ENCODE results near the gene PRPF19. TPM values are rescaled to one million over a fixed set of nuclear protein-coding genes. Genes with fewer than 3 reads are reported as not detected.

The PRPF19 gene
- total and polyA plus RNA-seq, 2 experiments from 2014 or later = 19.1 to 58.9 TPM

GRCh38 chr11:60872961-60873524 is 33.3 kb downstream of the PRPF19 start:
- in situ Hi-C loops (cut with MboI) = no loop called here
- H3K4me2 ChIP-seq (ENCODE audit: unreplicated experiment) = peak overlapping the region; percentile 10
- H3K27ac ChIP-seq = peak overlapping the region; percentile 31
- H3K27me3 ChIP-seq (replicated peaks; ENCODE audit: insufficient read depth) = no peaks in the 10 kb centered on the region
- no peak overlapping the region for H3K9ac ChIP-seq
- 0 out of 2 replicates have a peak overlapping the region, but pooled peaks have one; percentile 28 for H3K4me3 ChIP-seq
- H3K4me1 ChIP-seq (ENCODE audit: insufficient read depth) = peaks cover 22% of the 10 kb centered on the region
- TF ChIP-seq EZH2phosphoT487 (IDR thresholded peaks at IDR 0.05; ENCODE audit: insufficient read depth, low read depth) (no peak), EZH2 (IDR thresholded peaks at IDR 0.05; ENCODE audit: insufficient read depth, poor library complexity, severe bottlenecking) (no peak)
- H3F3A ChIP-seq (ENCODE audit: insufficient read depth) = no peaks in the 10 kb centered on the region
- peak overlapping the region; percentile 67 for H2AFZ ChIP-seq
- no peaks in the 10 kb centered on the region for H3K9me3 ChIP-seq (ENCODE audit: low read depth)
- 19 to 22% methylated on average over 16 of the region's 16 CpGs for whole genome bisulfite sequencing, 2 experiments (ENCODE audit: low coverage in 1 of 2, low lambda C conversion rate in 2 of 2, missing lambda C conversion rate in 2 of 2)
- no peaks in the 10 kb centered on the region for H3K79me2 ChIP-seq (ENCODE audit: insufficient read depth)
- H3K9me2 ChIP-seq (ENCODE audit: insufficient read depth) = no peaks in the 10 kb centered on the region
- H4K20me1 ChIP-seq (ENCODE audit: insufficient read depth) = no peaks in the 10 kb centered on the region
- DNase-seq = peak; percentile 91
- H3K36me3 ChIP-seq (ENCODE audit: low read depth) = no peaks in the 10 kb centered on the region

- peak; percentile 77 for DNase-seq
- no peaks in the 10 kb centered on the region for H3K27me3 ChIP-seq (replicated peaks; ENCODE audit: insufficient read depth)
- H3K79me2 ChIP-seq (ENCODE audit: insufficient read depth) = no peaks in the 10 kb centered on the region
- H3F3A ChIP-seq (ENCODE audit: insufficient read depth) = no peaks in the 10 kb centered on the region
- H3K4me2 ChIP-seq (ENCODE audit: unreplicated experiment) = peak overlapping the region; percentile 24
- in situ Hi-C loops (cut with MboI) = no loop called here
- H3K4me3 ChIP-seq = no peak overlapping the region
- no peaks in the 10 kb centered on the region for H4K20me1 ChIP-seq (ENCODE audit: insufficient read depth)
- no peaks in the 10 kb centered on the region for H3K9me3 ChIP-seq (ENCODE audit: low read depth)
- TF ChIP-seq EZH2phosphoT487 (IDR thresholded peaks at IDR 0.05; ENCODE audit: insufficient read depth, low read depth) (no peak), EZH2 (IDR thresholded peaks at IDR 0.05; ENCODE audit: insufficient read depth, poor library complexity, severe bottlenecking) (no peak)
- WGBS, 2 experiments (ENCODE audit: low coverage in 1 of 2, low lambda C conversion rate in 2 of 2, missing lambda C conversion rate in 2 of 2) = 94% methylated on average over 6 of the region's 6 CpGs
- peak overlapping the region; percentile 31 for H3K27ac ChIP-seq
- no peak overlapping the region for H2AFZ ChIP-seq
- no peaks in the 10 kb centered on the region for H3K36me3 ChIP-seq (ENCODE audit: low read depth)
- H3K9me2 ChIP-seq (ENCODE audit: insufficient read depth) = no peaks in the 10 kb centered on the region
- no peak overlapping the region for H3K9ac ChIP-seq
- peaks cover 22% of the 10 kb centered on the region for H3K4me1 ChIP-seq (ENCODE audit: insufficient read depth)
Observed at GRCh38 chr11:60872124-60872960, 34.0 kb downstream of the PRPF19 start.

DNA sequence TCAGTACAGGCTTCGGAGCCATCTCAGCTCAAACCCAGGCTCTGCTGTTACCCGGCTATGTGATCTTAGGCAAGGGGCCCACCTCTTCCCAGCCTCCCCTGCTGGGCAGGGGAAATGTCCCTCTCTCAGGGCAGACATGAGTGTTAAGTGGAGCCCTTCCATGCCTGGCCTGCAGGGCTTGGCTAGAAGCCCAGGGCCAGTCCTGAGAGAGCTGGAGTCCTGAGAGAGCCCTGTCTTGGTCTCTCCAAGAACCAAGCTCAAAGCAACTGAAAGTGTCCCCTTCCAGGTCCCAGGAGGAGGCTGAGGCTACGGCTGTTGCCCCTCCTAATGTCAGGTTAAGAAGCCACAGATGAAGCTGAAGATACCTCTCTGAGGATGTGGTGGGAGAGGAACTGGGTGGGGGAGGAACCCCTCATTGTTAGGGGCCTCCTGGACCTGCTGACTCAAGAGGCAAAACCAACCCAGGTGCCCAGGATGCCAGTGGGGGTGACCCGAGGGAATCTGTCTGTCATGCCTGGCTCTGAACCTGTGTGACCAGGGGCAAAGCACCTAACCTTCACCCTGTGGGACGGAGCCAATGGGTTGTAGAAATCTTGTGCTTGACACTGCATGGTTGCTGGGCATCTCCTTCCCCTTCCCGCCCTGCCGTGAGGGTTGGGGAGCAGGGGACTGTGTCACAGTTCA is 34.9 kb downstream of the PRPF19 start:
- H4K20me1 ChIP-seq (ENCODE audit: insufficient read depth) = no peaks in the 10 kb centered on the region
- no peak overlapping the region for H3K9ac ChIP-seq
- no peaks in the 10 kb centered on the region for H3K79me2 ChIP-seq (ENCODE audit: insufficient read depth)
- peaks cover 22% of the 10 kb centered on the region for H3K4me1 ChIP-seq (ENCODE audit: insufficient read depth)
- H2AFZ ChIP-seq = no peak overlapping the region
- H3K36me3 ChIP-seq (ENCODE audit: low read depth) = no peaks in the 10 kb centered on the region
- H3K27me3 ChIP-seq (replicated peaks; ENCODE audit: insufficient read depth) = no peaks in the 10 kb centered on the region
- no peaks in the 10 kb centered on the region for H3F3A ChIP-seq (ENCODE audit: insufficient read depth)
- no peaks in the 10 kb centered on the region for H3K9me2 ChIP-seq (ENCODE audit: insufficient read depth)
- no peak overlapping the region for H3K4me3 ChIP-seq
- TF ChIP-seq EZH2phosphoT487 (IDR thresholded peaks at IDR 0.05; ENCODE audit: insufficient read depth, low read depth) = no peak
- no peak for TF ChIP-seq EZH2 (IDR thresholded peaks at IDR 0.05; ENCODE audit: insufficient read depth, poor library complexity, severe bottlenecking)
- no peak overlapping the region for H3K27ac ChIP-seq
- peak; percentile 56 for DNase-seq
- WGBS, 2 experiments (ENCODE audit: low coverage in 1 of 2, low lambda C conversion rate in 2 of 2, missing lambda C conversion rate in 2 of 2) = 73 to 76% methylated on average over 7 of the region's 7 CpGs
- no peaks in the 10 kb centered on the region for H3K9me3 ChIP-seq (ENCODE audit: low read depth)
- no peak overlapping the region for H3K4me2 ChIP-seq (ENCODE audit: unreplicated experiment)
- in situ Hi-C loops (cut with MboI) = no loop called here

- TF ChIP-seq EZH2 (IDR thresholded peaks at IDR 0.05; ENCODE audit: insufficient read depth, poor library complexity, severe bottlenecking) = no peak
- no peak for TF ChIP-seq EZH2phosphoT487 (IDR thresholded peaks at IDR 0.05; ENCODE audit: insufficient read depth, low read depth)
- H3K36me3 ChIP-seq (ENCODE audit: low read depth) = no peaks in the 10 kb centered on the region
- no peak overlapping the region for H3K4me3 ChIP-seq
- no peak overlapping the region for H3K9ac ChIP-seq
- WGBS, 2 experiments (ENCODE audit: low coverage in 1 of 2, low lambda C conversion rate in 2 of 2, missing lambda C conversion rate in 2 of 2) = 86 to 91% methylated on average over 13 of the region's 13 CpGs
- DNase-seq = no peak
- no peaks in the 10 kb centered on the region for H4K20me1 ChIP-seq (ENCODE audit: insufficient read depth)
- H3K4me2 ChIP-seq (ENCODE audit: unreplicated experiment) = no peak overlapping the region
- no peaks in the 10 kb centered on the region for H3K9me2 ChIP-seq (ENCODE audit: insufficient read depth)
- H3K27me3 ChIP-seq (replicated peaks; ENCODE audit: insufficient read depth) = no peaks in the 10 kb centered on the region
- H3K79me2 ChIP-seq (ENCODE audit: insufficient read depth) = no peaks in the 10 kb centered on the region
- H3F3A ChIP-seq (ENCODE audit: insufficient read depth) = no peaks in the 10 kb centered on the region
- no peaks in the 10 kb centered on the region for H3K9me3 ChIP-seq (ENCODE audit: low read depth)
- no peak overlapping the region for H2AFZ ChIP-seq
- no peak overlapping the region for H3K27ac ChIP-seq
- peaks cover 22% of the 10 kb centered on the region for H3K4me1 ChIP-seq (ENCODE audit: insufficient read depth)
- in situ Hi-C loops (cut with MboI) = no loop called here
Observed at GRCh38 chr11:60870733-60871377, 35.5 kb downstream of the PRPF19 start.

Data from GM23248 (cell line).